Psoas muscle (tissue), 8 donors: ENCODE measurements around the gene VIL1. TPM values are rescaled to one million over a fixed set of nuclear protein-coding genes. Genes with fewer than 3 reads are reported as not detected.

ENCODE experiments used
- ATAC-seq, 4 donors: fragments of 200-7000 bp; cut with Tn5 transposase; one replicate each; pipeline ENCODE4 v1.9.1; 2020; ENCODE audit warnings: moderate library complexity in 3 of 4, mild to moderate bottlenecking in 2 of 4
- DNase-seq, 2 donors: peaks; one replicate each; pipeline ENCODE4 v3.0.0-alpha.2; 2020
- H3K27ac ChIP-seq: fragments of 200-600 bp; one replicate; pipeline ENCODE4 v1.8.0; 2022
- H3K27me3 ChIP-seq, 3 donors: fragments of 200-600 bp in 1 of 3; one replicate each; pipeline versions ENCODE4 v1.6.1 to v1.8.0; 2013 to 2022; ENCODE audit warnings: low read length in 2 of 3, mild to moderate bottlenecking in 2 of 3, moderate library complexity in 1 of 3; ENCODE audit not compliant: insufficient read depth in 3 of 3
- H3K36me3 ChIP-seq, 2 donors: fragments of 200-600 bp in 1 of 2; one replicate each; pipeline versions ENCODE4 v1.6.1 to v1.8.0; 2013 to 2022; ENCODE audit warnings: low read depth in 1 of 2, mild to moderate bottlenecking in 1 of 2, moderate library complexity in 1 of 2; ENCODE audit not compliant: insufficient read depth in 1 of 2
- H3K4me1 ChIP-seq: fragments of 200-600 bp; one replicate; pipeline ENCODE4 v1.8.0; 2022
- H3K4me3 ChIP-seq: fragments of 200-600 bp; one replicate; pipeline ENCODE4 v1.8.0; 2022; ENCODE audit warnings: mild to moderate bottlenecking
- H3K9me3 ChIP-seq: fragments of 200-600 bp; one replicate; pipeline ENCODE4 v1.8.0; 2022
- WGBS, 3 donors: extraction: QIAGEN DNeasy Blood & Tissue Kit; methylation state at CpG; one replicate each; pipeline versions ENCODE4 v1.1.6 to v1.1.7; 2013; 5-methylcytosine and 5-hydroxymethylcytosine counted together
- intact Hi-C, 2 donors: fragments of 100-400 bp; cut with DNase I; formaldehyde crosslinking; loops; one replicate each; pipeline versions ENCODE4 v1.11.0 to v1.14.2; 2022
- polyA plus RNA-seq, 3 donors: library from polyadenylated mRNA; stranded (reverse); fragments of 200-250 nt; gene quantifications; one replicate each; pipeline ENCODE4 v1.2.3, GENCODE V29; 2013
- total RNA-seq, 4 donors: library from RNA; stranded (reverse); fragmentation: NEBNext Ultra II Directional in 2 of 4; extraction: Animal tissue kit (Norgen Biotek cat#: 25700) in 2 of 4; gene quantifications; one replicate each; pipeline versions ENCODE4 v1.2.1 to v1.2.4, GENCODE V29; 2021 to 2023
- TF ChIP-seq, protein P1 (sequence below): fragments of 200-600 bp; IDR thresholded peaks from one replicate; pipeline ENCODE4 v1.8.0; 2022; ENCODE audit warnings: antibody characterized with exemption
- donor health status: healthy with polysubstance abuse.
- donor health status: DM: no; HTN: no; CAD: no; lungs with moderate emphysema.
- donor health status: Bipolar disorder and iron deficiency.
- donor health status: healthy.
- donor health status: DM: yes; HTN: yes; CAD: no.
- donor health status: DM: no; HTN: no; CAD: no.
- donor health status: DM: no; HTN: no; CAD: no.
- donor health status: DM: yes; HTN: yes; CAD: no.

VIL1 gene
- total and polyA plus RNA-seq, 7 donors = 0.08 to 0.10 (median 0.10) TPM; not detected in 4

DNA sequence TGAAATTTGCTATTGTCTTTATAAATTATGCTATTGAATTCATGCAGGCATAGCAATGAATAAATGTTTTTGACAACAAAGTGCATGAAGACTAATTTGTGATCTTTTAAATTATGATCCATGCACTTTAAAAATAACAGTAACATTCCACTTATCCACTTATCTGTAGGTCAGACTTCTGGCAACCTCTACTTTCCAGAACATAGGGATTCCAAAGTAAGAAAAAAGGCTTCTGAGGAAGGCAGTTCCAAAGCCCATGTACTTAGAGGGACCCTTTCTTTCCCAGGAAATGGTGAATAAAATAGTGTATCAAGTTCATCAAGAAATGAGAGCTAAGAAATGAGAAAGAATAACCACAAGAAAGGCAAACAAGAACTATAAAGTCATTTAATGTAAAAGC lies 58.3 kb downstream of the VIL1 start:
- DNase-seq (no peak), ATAC-seq (no peak)
- Histone ChIP-seq H3K9me3 (no peaks in the 10 kb centered on the region), H3K27ac (no peak overlapping the region), H3K27me3 (no peaks in the 10 kb centered on the region), H3K4me1 (no peaks in the 10 kb centered on the region), H3K36me3 (peaks cover 14 to 91% of the 10 kb centered on the region in 2 donors), H3K4me3 (no peak overlapping the region)
- TF ChIP-seq, protein P1, sequence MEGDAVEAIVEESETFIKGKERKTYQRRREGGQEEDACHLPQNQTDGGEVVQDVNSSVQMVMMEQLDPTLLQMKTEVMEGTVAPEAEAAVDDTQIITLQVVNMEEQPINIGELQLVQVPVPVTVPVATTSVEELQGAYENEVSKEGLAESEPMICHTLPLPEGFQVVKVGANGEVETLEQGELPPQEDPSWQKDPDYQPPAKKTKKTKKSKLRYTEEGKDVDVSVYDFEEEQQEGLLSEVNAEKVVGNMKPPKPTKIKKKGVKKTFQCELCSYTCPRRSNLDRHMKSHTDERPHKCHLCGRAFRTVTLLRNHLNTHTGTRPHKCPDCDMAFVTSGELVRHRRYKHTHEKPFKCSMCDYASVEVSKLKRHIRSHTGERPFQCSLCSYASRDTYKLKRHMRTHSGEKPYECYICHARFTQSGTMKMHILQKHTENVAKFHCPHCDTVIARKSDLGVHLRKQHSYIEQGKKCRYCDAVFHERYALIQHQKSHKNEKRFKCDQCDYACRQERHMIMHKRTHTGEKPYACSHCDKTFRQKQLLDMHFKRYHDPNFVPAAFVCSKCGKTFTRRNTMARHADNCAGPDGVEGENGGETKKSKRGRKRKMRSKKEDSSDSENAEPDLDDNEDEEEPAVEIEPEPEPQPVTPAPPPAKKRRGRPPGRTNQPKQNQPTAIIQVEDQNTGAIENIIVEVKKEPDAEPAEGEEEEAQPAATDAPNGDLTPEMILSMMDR = no peak
- intact Hi-C loops = no loop called here

DNA sequence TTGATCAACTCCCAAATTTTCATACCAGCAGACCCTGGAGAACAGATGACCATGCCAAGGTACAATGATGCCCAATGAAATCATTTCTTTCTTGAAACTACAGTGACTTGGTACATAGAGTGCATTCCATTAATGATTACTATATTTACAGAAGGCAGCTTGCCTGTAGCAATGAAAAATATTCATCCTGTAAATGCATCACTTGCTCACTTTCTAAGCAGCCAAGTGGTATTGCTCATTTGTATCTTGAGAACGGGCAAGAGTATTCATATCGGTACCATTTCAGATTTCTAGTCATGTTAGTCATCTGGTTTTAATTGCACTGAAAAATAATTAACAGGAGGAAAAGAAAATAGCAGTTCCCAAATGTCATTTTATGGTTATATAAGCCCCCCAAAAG lies 59.6 kb downstream of the VIL1 start:
- DNase-seq = no peak
- TF ChIP-seq, protein P1 = no peak
- Histone ChIP-seq H3K4me3 (no peak overlapping the region), H3K27me3 (no peaks in the 10 kb centered on the region), H3K36me3 (peaks cover 11 to 91% of the 10 kb centered on the region in 2 donors), H3K4me1 (no peaks in the 10 kb centered on the region), H3K27ac (no peak overlapping the region), H3K9me3 (no peaks in the 10 kb centered on the region)
- ATAC-seq = no peak
- intact Hi-C loops = no loop called here
- 86 to 96% (median 88%) methylated on average over 2 of the region's 2 CpGs for WGBS, 3 donors

DNA sequence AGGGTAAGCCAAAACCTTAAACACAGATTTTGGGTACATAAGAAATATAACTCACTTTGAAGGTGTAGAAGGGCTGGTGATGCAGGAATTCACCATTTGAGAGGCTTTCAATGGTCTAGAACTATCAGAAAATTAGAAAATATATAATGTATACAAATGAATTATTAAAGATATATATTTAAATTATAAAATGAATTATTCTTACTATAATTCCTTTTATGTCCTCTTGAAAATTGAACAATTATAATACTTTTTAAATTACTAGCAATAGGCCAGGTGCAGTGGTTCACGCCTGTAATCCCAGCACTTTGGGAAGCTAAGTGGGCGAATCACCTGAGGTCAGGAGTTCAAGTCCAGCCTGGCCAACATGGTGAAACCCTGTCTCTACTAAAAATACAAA lies 60.7 kb downstream of the VIL1 start:
- Histone ChIP-seq H3K36me3 (peaks cover 5 to 91% of the 10 kb centered on the region in 2 donors), H3K4me3 (no peak overlapping the region), H3K4me1 (no peaks in the 10 kb centered on the region), H3K9me3 (no peaks in the 10 kb centered on the region), H3K27ac (no peak overlapping the region), H3K27me3 (no peaks in the 10 kb centered on the region)
- intact Hi-C loops = no loop called here
- 95 to 98% (median 95%) methylated on average over 2 of the region's 2 CpGs for WGBS, 3 donors
- TF ChIP-seq, protein P1 = no peak
- DNase-seq (no peak), ATAC-seq (no peak)

DNA sequence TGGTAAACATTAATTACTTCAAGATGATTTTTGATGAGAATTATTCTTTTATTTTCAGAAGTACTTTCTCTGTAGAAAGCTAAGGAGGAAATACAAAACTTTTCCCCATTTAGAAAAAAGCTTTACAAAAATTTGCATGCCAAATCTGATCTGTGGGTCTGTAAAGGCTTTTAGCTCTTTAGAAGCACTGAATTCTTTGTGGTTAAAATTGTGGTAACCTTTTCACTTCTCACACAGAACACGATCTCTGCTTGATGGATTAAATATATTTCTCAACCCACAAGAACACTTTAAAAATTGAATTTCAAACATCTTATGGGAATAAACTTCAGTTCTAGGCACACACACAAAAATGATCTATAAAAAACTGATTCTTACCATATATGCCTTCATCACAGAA lies 63.7 kb downstream of the VIL1 start:
- intact Hi-C loops = loop anchor here in 1 of 2 donors (10.0 kb wide), 1 partner anchor 72 kb away; no protein-coding TSS in a partner anchor
- Histone ChIP-seq H3K4me3 (no peak overlapping the region), H3K9me3 (no peaks in the 10 kb centered on the region), H3K27ac (no peak overlapping the region), H3K27me3 (no peaks in the 10 kb centered on the region), H3K36me3 (peaks cover 6 to 97% of the 10 kb centered on the region in 2 donors), H3K4me1 (no peaks in the 10 kb centered on the region)
- WGBS, 3 donors = 73 to 78% (median 76%) methylated on average over 1 of the region's 1 CpG
- DNase-seq (no peak), ATAC-seq (no peak)
- TF ChIP-seq, protein P1 = no peak

DNA sequence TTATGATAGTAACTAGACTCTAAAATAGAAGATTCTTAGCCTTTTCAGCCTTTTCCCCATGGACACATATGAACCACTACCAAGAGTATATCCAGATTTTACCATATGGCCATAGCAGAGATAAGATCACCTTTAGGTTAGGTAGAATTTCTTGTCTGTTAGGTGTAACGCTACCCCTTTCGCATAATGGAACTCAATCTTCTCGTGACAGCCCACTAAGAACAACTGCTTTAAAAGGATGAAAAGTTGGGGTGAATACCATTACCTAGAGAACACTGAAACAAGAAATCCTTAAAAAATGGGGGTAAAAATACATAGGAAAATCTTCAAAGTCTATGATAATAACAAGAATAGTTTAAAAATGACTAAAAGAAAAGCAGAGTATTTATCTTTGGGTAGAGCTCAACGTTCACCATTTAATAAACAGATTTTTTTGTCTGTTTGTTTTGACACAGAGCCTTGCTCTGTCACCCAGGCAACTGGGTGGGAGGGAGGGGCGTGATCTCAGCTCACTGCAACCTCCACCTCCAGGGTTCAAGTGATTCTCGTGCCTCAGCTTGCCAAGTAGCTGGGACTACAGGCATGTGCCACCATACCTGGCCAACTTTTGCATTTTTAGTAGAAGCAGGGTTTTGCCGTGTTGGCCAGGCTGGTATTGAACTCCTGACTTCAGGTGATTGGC lies 67.2 kb downstream of the VIL1 start:
- TF ChIP-seq, protein P1 = no peak
- DNase-seq (no peak), ATAC-seq (no peak)
- H3K4me3 ChIP-seq = no peak overlapping the region
- peaks cover 2 to 91% of the 10 kb centered on the region in 2 donors for H3K36me3 ChIP-seq
- intact Hi-C loops = loop anchor here in 1 of 2 donors (10.0 kb wide), 1 partner anchor 69 kb away; no protein-coding TSS in a partner anchor
- no peaks in the 10 kb centered on the region for H3K4me1 ChIP-seq
- no peaks in the 10 kb centered on the region for H3K27me3 ChIP-seq
- H3K27ac ChIP-seq = no peak overlapping the region
- 82 to 84% (median 84%) methylated on average over 7 of the region's 7 CpGs for WGBS, 3 donors
- no peaks in the 10 kb centered on the region for H3K9me3 ChIP-seq
